Activated CD4-positive, alpha-beta T cell treated with anti-CD3 and anti-CD28 coated beads, Interleukin-2, amount 50 U/mL, for 1 hour (primary cell): ENCODE data around the gene CAVIN4.

Experiments
- DNase-seq: peaks from one replicate; pipeline ENCODE4 v3.0.0-alpha.2; 2020

Gene CAVIN4

GRCh38 chr9:100577776-100578448 lies at the start of gene CAVIN4:
Gene CAVIN4 (plus strand): TSS chr9:100578079. CDS start chr9:100578144, 65 bp downstream.
- DNase-seq, result no peak

- DNase-seq, result no peak
Observed at GRCh38 chr9:100534401-100534800, 43.5 kb upstream of the CAVIN4 start.

GRCh38 chr9:100540327-100540726 lies 37.6 kb upstream of the CAVIN4 start:
- no peak for DNase-seq

- DNase-seq, result no peak
Observed at GRCh38 chr9:100549048-100549447, 28.8 kb upstream of the CAVIN4 start.

- no peak for DNase-seq
Observed at GRCh38 chr9:100554935-100555401, 22.9 kb upstream of the CAVIN4 start.

GRCh38 chr9:100555471-100555870 lies 22.4 kb upstream of the CAVIN4 start:
- no peak for DNase-seq

- no peak for DNase-seq
Observed at GRCh38 chr9:100557053-100557452, 20.8 kb upstream of the CAVIN4 start.

- DNase-seq, result no peak
Observed at GRCh38 chr9:100561256-100561655, 16.6 kb upstream of the CAVIN4 start.

GRCh38 chr9:100567856-100568255 lies 10.0 kb upstream of the CAVIN4 start:
- no peak for DNase-seq

- DNase-seq, result no peak
Observed at GRCh38 chr9:100573655-100574260, 4.1 kb upstream of the CAVIN4 start.

GRCh38 chr9:100575006-100575405 lies 2.9 kb upstream of the CAVIN4 start:
- DNase-seq, result no peak

- DNase-seq, result no peak
Observed at GRCh38 chr9:100575765-100576386, 2.0 kb upstream of the CAVIN4 start.

GRCh38 chr9:100578610-100579009 lies 731 bp downstream of the CAVIN4 start:
- no peak for DNase-seq

- DNase-seq, result no peak
Observed at GRCh38 chr9:100579665-100580064, 1.8 kb downstream of the CAVIN4 start.

- no peak for DNase-seq
Observed at GRCh38 chr9:100580257-100580656, 2.4 kb downstream of the CAVIN4 start.

- DNase-seq, result no peak
Observed at GRCh38 chr9:100581081-100581480, 3.2 kb downstream of the CAVIN4 start.

GRCh38 chr9:100581661-100582060 lies 3.8 kb downstream of the CAVIN4 start:
- DNase-seq, result no peak

GRCh38 chr9:100583014-100583802 lies 5.3 kb downstream of the CAVIN4 start:
- DNase-seq, result no peak

- DNase-seq, result no peak
Observed at GRCh38 chr9:100584951-100585350, 7.1 kb downstream of the CAVIN4 start.

GRCh38 chr9:100586093-100586492 lies 8.2 kb downstream of the CAVIN4 start:
- no peak for DNase-seq

GRCh38 chr9:100587375-100587774 lies 9.5 kb downstream of the CAVIN4 start:
- no peak for DNase-seq

- DNase-seq, result no peak
Observed at GRCh38 chr9:100589582-100589981, 11.7 kb downstream of the CAVIN4 start.

- DNase-seq, result no peak
Observed at GRCh38 chr9:100590481-100590880, 12.6 kb downstream of the CAVIN4 start.
